SK-MEL-5 (cell line): Measurements from ENCODE around the gene AANAT. TPM values are rescaled to one million over a fixed set of nuclear protein-coding genes. Genes with fewer than 3 reads are reported as not detected.
A peak's percentile ranks its signal among the peaks of the same experiment; 100 is the strongest.
"Not testable (repeated sequence)": the region's sequence is repeated elsewhere in the genome, so short reads cannot be mapped to it uniquely, and the experiment has no call there.

Experiments used
- DNase-seq: peaks from one replicate; pipeline ENCODE4 v3.0.0-alpha.2; 2016; ENCODE audit warnings: low read depth, low spot score
- in situ Hi-C: cut with HindIII; loops from 2 replicates; pipeline ENCODE4 v1.10.0; 2016; ENCODE audit warnings: low sequenced_read_pairs, high pct_unique_total_duplicates, low pct_unique_long_range_greater_than_20kb
- total RNA-seq: library from RNA; depleted of rRNA; stranded (reverse); fragments of >200 nt; shearing (Covaris generic); gene quantifications from 2 replicates; pipeline ENCODE4 v1.2.3, GENCODE V29; 2014

AANAT gene
- total RNA-seq, 1 experiment from 2014 or later: not detected

- in situ Hi-C loops: no loop called here
- no peak for DNase-seq
These were observed 26.2 kb downstream of the AANAT start for GRCh38 chr17:76493505-76494167.

GRCh38 chr17:76495663-76496400, 28.4 kb downstream of the AANAT start:
- in situ Hi-C loops: no loop called here
- DNase-seq: no peak

DNA sequence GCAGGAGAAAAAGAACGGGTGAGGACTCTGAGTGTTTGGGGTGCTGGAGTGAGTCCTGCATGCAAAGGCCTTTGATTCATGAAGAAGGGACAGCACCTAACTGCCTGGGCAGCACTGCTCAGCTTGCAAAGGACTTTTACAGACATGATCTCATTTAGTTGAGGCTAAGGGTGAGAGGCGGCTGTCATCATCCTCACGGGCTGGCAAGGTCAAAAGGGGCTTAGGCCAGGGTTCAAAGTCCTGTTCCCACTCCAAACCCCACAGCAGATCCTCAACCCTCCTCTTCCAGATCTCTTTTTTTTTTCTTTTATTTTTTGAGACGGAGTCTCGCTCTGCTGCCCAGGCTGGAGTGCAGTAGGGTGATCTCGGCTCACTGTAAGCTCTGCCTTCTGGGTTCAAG, 29.1 kb downstream of the AANAT start:
- in situ Hi-C loops: no loop called here
- no peak for DNase-seq

DNA sequence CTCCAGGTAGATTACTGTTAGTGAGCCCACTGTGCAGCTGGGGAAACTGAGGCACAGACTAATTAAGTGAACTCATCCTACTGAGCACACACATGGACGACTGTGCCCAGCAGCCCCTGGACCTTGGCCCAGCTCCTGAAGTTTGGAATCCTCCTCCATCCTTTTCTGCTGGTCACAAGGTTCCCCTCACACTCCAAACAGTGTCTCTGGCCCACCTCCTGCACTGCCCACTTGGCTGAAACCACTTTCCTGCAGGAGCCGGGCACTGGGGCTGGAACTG, 30.2 kb downstream of the AANAT start:
- no peak for DNase-seq
- in situ Hi-C loops: no loop called here

DNA sequence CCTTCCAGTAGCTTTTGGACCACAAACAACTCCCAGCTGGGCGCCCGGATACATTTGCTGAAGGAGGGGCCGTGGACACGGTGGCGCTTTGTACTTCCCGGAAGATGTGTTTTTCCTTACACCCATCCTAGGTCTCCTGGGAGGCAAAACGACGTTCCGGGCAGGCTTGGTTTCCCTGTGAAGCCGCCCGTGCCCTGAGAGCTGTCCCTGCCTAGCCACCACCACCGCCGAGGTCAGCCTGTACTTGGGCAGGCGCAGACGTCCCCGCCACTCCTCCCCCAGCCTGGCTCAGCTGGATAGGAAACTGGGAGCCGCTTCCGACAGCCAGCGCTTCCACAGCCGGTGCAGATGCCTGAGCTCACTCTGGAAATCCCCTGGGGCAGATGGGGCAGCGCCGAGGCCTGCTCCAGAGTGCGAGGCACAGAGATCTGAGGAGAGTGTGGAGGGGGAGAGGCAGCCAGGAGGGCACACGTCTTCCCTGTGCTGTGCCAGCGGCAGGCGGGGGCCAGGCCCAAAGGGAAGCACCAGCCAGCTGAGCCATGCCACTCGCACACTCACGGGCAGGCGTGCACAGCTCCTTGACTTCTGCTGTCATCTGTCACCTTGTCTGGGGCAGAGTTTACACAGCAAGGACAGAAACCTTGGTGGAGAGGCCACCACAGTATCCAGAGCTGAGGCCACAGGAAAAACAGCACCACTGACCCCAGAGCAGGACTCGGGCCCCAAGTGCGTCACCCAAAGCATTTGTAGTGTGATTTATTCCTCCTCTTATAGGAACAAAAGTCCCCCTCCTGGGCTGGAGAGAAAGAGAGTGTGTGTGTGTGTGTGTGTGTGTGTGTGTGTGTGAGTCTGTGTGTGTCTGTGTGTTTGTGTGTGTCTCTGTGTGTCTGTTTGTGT, 30.8 kb downstream of the AANAT start:
- in situ Hi-C loops: no loop called here
- DNase-seq: no peak

- no peak for DNase-seq
- in situ Hi-C loops: no loop called here
These were observed 31.5 kb downstream of the AANAT start for GRCh38 chr17:76498876-76499251.

DNA sequence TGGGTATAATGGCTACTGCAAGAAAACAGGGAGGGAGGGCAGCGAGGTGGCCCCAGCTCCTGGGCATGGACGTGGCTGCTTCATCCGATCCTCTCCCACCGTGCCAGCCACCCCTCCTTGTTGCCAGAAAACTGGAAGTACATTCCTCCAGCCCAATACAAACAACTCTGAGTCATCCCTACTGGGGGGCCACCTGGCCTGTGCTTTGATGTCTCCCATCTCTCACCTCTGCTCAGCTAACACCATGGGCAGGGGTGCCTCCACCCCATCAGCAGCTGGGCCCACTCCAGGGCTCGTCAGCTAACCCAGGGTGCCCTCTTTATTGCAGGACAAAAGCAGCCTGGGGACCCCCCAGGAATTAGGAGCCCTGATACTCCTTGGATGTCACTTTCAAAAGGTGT, 31.9 kb downstream of the AANAT start:
- in situ Hi-C loops: no loop called here
- no peak for DNase-seq

- no peak for DNase-seq
- in situ Hi-C loops: no loop called here
These were observed 32.8 kb downstream of the AANAT start for GRCh38 chr17:76500074-76500746.

- no peak for DNase-seq
- in situ Hi-C loops: no loop called here
These were observed 33.3 kb downstream of the AANAT start for GRCh38 chr17:76500747-76501017.

DNA sequence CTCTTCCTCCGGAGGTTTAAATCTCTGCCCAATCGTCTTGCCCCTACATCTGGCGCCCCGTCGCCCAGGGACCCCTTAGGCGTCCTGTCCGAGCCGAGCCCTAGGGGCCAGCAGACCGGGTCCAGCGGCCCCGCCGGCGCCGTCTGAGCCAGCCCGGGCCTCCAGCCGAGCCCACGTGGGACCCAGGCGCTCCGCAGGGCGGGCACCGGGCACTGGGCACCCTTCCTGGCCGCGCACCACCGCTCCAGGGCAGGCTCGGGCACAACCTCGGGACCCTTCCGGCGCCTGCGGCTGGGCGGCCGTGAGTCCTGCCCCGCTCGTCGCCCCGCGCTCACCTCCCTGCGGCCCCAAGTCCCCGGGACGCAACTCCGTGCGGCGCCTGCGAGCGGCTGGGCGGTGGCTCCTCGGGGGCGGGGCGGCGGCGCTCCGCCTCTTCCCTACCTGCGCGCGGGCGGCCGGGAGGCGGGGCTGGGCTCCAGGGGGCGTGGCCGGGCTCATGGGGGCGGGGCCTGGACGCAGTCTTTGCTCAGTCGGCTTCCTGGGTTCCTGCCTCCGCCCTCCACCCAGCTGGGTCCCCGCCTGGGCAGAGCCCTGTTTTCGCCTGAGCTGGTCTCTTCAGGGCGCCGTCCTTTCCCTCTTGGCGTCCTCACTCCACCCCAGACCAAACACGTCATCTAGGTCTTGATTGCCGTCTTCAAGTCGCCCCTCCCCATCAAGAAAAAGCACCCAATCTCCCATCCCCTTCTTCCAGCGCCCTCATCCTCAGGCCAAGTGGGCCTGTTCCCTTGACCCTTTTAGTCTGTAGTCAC, 33.8 kb downstream of the AANAT start, which contains the start of gene RHBDF2:
TSS of gene RHBDF2 (minus strand) at position 406 of the 809 bp plus-strand sequence. CDS start 19,899 bp downstream, outside the sequence.
- in situ Hi-C loops: no loop called here
- DNase-seq: peak; percentile 84

GRCh38 chr17:76501827-76502307, 34.5 kb downstream of the AANAT start:
- in situ Hi-C loops: no loop called here
- no peak for DNase-seq

DNA sequence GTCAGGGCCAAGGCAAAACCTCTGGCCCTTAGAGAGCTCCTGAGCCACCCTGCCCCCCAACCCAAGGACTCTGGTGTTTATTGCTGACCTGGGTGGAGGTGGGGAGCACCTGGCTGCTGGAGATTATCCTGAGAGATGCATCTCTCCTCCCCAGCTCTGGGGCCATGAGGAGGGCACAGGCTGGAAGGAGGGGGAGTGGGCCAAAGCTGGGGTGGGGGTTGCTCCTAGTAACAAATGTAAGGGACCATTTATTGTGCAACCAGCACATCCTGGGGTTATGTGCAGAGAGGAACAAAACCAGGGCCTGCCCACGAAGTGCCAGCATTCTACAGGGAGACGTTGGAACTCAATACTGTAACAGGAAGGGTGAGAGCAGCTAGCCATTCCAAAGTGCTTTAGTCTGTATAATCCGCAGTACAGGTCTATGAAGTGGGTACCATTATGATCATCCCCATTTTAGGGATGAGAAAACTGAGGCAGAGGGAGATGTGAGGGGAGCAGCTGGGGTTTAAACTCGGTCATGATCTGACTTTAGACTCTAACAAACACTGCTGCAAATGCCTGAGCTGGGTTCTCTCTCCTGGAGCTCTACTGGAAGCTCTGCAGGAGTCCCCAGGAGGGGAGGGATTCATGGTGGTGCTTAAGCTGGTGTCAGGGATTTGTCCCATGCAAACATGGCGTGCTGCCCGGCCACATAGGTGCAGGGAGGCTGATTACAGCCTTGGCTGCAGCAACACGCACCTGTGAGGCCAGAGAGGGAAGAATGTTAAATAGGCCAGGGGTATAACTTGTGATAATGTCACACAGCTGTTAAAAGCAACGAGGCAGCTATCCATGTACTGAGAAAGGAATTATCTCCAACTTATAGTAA, 35.2 kb downstream of the AANAT start:
- in situ Hi-C loops: no loop called here

GRCh38 chr17:76504117-76504516, 36.7 kb downstream of the AANAT start:
- DNase-seq: peak; percentile 47
- in situ Hi-C loops: no loop called here

More for the DNA sequence above, 35.2 kb downstream of the AANAT start:
- no peak for DNase-seq

DNA sequence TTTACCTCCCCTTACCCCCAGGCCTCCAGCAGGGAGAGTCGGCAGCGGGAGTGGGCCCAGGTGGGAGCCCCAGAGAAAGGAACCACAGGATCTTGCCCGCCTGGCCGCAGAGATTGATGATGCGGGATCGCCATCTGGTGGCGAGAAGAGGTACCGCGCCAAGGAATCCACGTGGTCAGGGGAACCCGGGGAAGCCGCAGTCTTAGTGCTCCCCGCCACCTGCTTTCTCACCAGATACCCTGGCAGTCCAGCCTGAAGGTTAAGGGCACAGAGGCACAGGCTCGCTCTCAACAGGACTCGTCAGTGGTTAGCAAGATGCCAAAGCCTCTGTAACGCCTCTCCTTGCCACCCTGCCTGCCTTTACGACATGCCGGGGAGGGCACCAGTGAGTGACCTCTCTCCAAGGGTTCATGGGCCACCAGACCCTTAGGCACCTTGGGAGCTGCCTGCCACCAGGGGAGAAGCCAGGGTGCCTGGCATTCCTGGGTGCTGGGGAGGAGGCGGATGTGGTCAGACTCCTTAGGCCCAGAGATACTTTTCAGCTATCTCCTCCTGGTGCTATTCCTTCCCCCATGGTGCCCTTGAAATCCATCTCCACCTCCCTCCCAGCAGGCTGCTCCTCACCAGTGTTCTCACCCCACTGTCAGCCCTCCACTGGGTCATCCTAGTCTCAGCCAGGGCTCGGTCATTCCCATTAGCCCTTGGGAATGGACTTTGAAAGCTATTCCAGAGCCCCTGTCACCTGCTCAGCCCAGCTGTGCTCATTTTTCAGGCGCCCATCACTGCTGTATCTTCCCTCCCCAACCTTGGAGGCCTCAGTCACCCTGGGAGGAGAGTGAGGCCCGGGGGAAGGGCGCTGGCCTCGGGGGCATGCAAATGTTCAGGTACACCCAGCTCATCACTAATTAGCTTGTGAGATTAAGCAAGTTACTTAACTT, 39.3 kb downstream of the AANAT start:
- in situ Hi-C loops: no loop called here
- DNase-seq: peak; percentile 85

- in situ Hi-C loops, DNase-seq: not testable (repeated sequence)
These were observed 41.2 kb downstream of the AANAT start for GRCh38 chr17:76508472-76509063.
